ENCODE measurements around the gene CCN5.

The CCN5 gene

DNA sequence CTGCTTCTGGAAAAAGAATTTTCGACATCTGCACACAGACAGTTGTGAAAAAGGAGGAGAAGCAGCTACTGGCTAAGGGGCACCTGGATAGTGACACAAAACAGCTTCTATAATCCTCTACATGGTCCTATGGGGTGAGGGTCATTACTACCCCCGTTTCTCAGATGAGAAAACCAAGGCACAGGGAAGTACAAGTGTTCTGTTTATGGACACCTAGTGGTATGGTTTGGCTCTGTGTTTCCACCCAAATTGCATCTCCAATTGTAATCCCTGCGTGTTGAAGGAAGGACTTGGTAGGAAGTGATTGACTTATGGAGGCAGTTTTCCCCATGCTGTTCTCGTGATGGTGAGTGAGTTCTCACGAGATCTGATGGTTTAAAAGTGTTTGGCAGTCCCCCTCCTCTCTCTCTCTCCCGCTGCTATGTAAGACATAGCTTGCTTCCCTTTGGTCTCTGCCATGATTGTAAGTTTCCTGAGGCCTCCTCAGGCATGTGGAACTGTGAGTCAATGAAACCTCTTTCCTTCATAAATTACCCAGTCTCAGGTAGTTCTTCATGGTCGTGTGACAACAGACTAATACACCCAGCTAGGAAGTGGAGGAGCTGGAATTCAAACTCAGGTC lies 28.0 kb downstream of the CCN5 start:
- Histone ChIP-seq H3K27me3 (ENCODE audit: insufficient read depth, poor library complexity, severe bottlenecking) (peaks cover 23% of the 10 kb centered on the region), H3K27ac (ENCODE audit: poor library complexity, severe bottlenecking) (no peak overlapping the region), H3K36me3 (ENCODE audit: low read depth) (no peaks in the 10 kb centered on the region), H3K9me3 (ENCODE audit: severe bottlenecking) (no peaks in the 10 kb centered on the region), H3K4me3 (ENCODE audit: severe bottlenecking) (no peak overlapping the region), H3K4me1 (ENCODE audit: insufficient read depth, poor library complexity, severe bottlenecking) (peaks cover 9% of the 10 kb centered on the region)
- no peak for ATAC-seq (ENCODE audit: low read depth)
- no peak for TF ChIP-seq CTCF (IDR thresholded peaks at IDR 0.05; ENCODE audit: poor library complexity, severe bottlenecking)
- no peak for DNase-seq (ENCODE audit: low spot score)

GRCh38 chr20:44743916-44744655 lies 28.9 kb downstream of the CCN5 start:
- H3K4me3 ChIP-seq (ENCODE audit: severe bottlenecking): no peak overlapping the region
- ATAC-seq (ENCODE audit: low read depth): no peak
- no peaks in the 10 kb centered on the region for H3K36me3 ChIP-seq (ENCODE audit: low read depth)
- H3K27ac ChIP-seq (ENCODE audit: poor library complexity, severe bottlenecking): no peak overlapping the region
- H3K27me3 ChIP-seq (ENCODE audit: insufficient read depth, poor library complexity, severe bottlenecking): peaks cover 32% of the 10 kb centered on the region
- DNase-seq (ENCODE audit: low spot score): no peak
- H3K9me3 ChIP-seq (ENCODE audit: severe bottlenecking): no peaks in the 10 kb centered on the region
- no peak for TF ChIP-seq CTCF (IDR thresholded peaks at IDR 0.05; ENCODE audit: poor library complexity, severe bottlenecking)
- H3K4me1 ChIP-seq (ENCODE audit: insufficient read depth, poor library complexity, severe bottlenecking): peaks cover 9% of the 10 kb centered on the region

GRCh38 chr20:44745122-44745597 lies 30.0 kb downstream of the CCN5 start:
- ATAC-seq (ENCODE audit: low read depth): no peak
- H3K4me3 ChIP-seq (ENCODE audit: severe bottlenecking): no peak overlapping the region
- H3K4me1 ChIP-seq (ENCODE audit: insufficient read depth, poor library complexity, severe bottlenecking): peaks cover 9% of the 10 kb centered on the region
- no peak for DNase-seq (ENCODE audit: low spot score)
- no peaks in the 10 kb centered on the region for H3K36me3 ChIP-seq (ENCODE audit: low read depth)
- H3K9me3 ChIP-seq (ENCODE audit: severe bottlenecking): no peaks in the 10 kb centered on the region
- H3K27me3 ChIP-seq (ENCODE audit: insufficient read depth, poor library complexity, severe bottlenecking): peaks cover 43% of the 10 kb centered on the region
- no peak overlapping the region for H3K27ac ChIP-seq (ENCODE audit: poor library complexity, severe bottlenecking)
- no peak for TF ChIP-seq CTCF (IDR thresholded peaks at IDR 0.05; ENCODE audit: poor library complexity, severe bottlenecking)

- Histone ChIP-seq H3K27me3 (ENCODE audit: insufficient read depth, poor library complexity, severe bottlenecking) (peaks cover 49% of the 10 kb centered on the region), H3K4me3 (ENCODE audit: severe bottlenecking) (peak within 1 kb of the TSS; percentile 19)
- TF ChIP-seq CTCF (IDR thresholded peaks at IDR 0.05; ENCODE audit: poor library complexity, severe bottlenecking): no peak
Measured at GRCh38 chr20:44745598-44746366, 30.6 kb downstream of the CCN5 start, which contains the start of gene KCNK15. TSS of gene KCNK15 (plus strand) at chr20:44745865. CDS start at chr20:44745911, 46 bp downstream.

More at GRCh38 chr20:44745598-44746366, 30.6 kb downstream of the CCN5 start, which contains the start of gene KCNK15:
- H3K27ac ChIP-seq (ENCODE audit: poor library complexity, severe bottlenecking): no peak within 1 kb of the TSS
- H3K9me3 ChIP-seq (ENCODE audit: severe bottlenecking): no peaks in the 10 kb centered on the region
- DNase-seq (ENCODE audit: low spot score): no peak
- no peaks in the 10 kb centered on the region for H3K36me3 ChIP-seq (ENCODE audit: low read depth)
- peaks cover 9% of the 10 kb centered on the region for H3K4me1 ChIP-seq (ENCODE audit: insufficient read depth, poor library complexity, severe bottlenecking)
- ATAC-seq (ENCODE audit: low read depth): peak; percentile 28

Measured in RWPE2 (cell line).